CD4-positive, CD25-positive, alpha-beta regulatory T cell (primary cell): Measurements from ENCODE around the gene GRM6. TPM values are rescaled to one million over a fixed set of nuclear protein-coding genes. Genes with fewer than 3 reads are reported as not detected.

Experiments
- ATAC-seq, 2 donors: fragments of 150-1000 bp; cut with Tn5 transposase; one replicate each; pipeline ENCODE4 v1.10.0; 2021; ENCODE audit warnings: low read depth in 2 of 2, moderate number of reproducible peaks in 2 of 2, moderate library complexity in 1 of 2
- DNase-seq, 3 donors: peaks; one replicate each; pipeline versions ENCODE4 v3.0.0 to v3.0.0-alpha.2; 2012 to 2022; ENCODE audit warnings: mixed read lengths in 1 of 3
- H3K27ac ChIP-seq: one replicate; pipeline ENCODE4 v1.7.0; 2013; ENCODE audit warnings: mild to moderate bottlenecking, low read length; ENCODE audit not compliant: insufficient read depth, poor library complexity, severe bottlenecking
- H3K27me3 ChIP-seq: one replicate; pipeline ENCODE4 v1.7.0; 2013; ENCODE audit warnings: low read length; ENCODE audit not compliant: control insufficient read depth, insufficient read depth
- H3K36me3 ChIP-seq: one replicate; pipeline ENCODE4 v1.7.0; 2013; ENCODE audit warnings: mild to moderate bottlenecking, low read length, moderate library complexity; ENCODE audit not compliant: control insufficient read depth, insufficient read depth
- H3K4me1 ChIP-seq: 2 replicates; pipeline ENCODE4 v1.7.0; 2013; ENCODE audit warnings: mild to moderate bottlenecking, low read length; ENCODE audit not compliant: insufficient read depth, control insufficient read depth, poor library complexity, severe bottlenecking
- H3K4me3 ChIP-seq: one replicate; pipeline ENCODE4 v1.7.0; 2013; ENCODE audit warnings: low read depth, mild to moderate bottlenecking, low read length, moderate library complexity
- H3K9me3 ChIP-seq, 2 experiments: 1 replicate in 1 of 2; 2 replicates in 1 of 2; pipeline ENCODE4 v1.7.0; 2013; ENCODE audit warnings: low read length in 2 of 2, mild to moderate bottlenecking in 1 of 2, moderate library complexity in 1 of 2; ENCODE audit not compliant: control insufficient read depth in 2 of 2
- H3K27ac Mint-ChIP-seq, 3 donors: one replicate each; pipeline ENCODE4 v1.8.0; 2020 to 2022; ENCODE audit warnings: mild to moderate bottlenecking in 3 of 3, mixed read lengths in 3 of 3, moderate library complexity in 2 of 3
- H3K27me3 Mint-ChIP-seq: one replicate; pipeline ENCODE4 v1.8.0; 2022; ENCODE audit warnings: mild to moderate bottlenecking, mixed read lengths
- H3K36me3 Mint-ChIP-seq: one replicate; pipeline ENCODE4 v1.8.0; 2020; ENCODE audit warnings: mixed read lengths
- H3K4me1 Mint-ChIP-seq, 4 donors: one replicate each; pipeline ENCODE4 v1.8.0; 2020 to 2022; ENCODE audit warnings: mixed read lengths in 4 of 4, mild to moderate bottlenecking in 1 of 4
- H3K4me3 Mint-ChIP-seq, 4 donors: one replicate each; pipeline ENCODE4 v1.8.0; 2020 to 2022; ENCODE audit warnings: mild to moderate bottlenecking in 4 of 4, mixed read lengths in 4 of 4, moderate library complexity in 3 of 4
- H3K9me3 Mint-ChIP-seq, 7 donors: one replicate each; pipeline ENCODE4 v1.8.0; 2020 to 2022; ENCODE audit warnings: mixed read lengths in 7 of 7, mild to moderate bottlenecking in 3 of 7, moderate library complexity in 2 of 7
- polyA plus RNA-seq, 4 donors: library from polyadenylated mRNA; unstranded; fragments of 300-500 nt; fragmentation: Illumina TruSeq; gene quantifications; one replicate each; pipeline ENCODE4 v1.2.3, GENCODE V29; 2021
- total RNA-seq: library from RNA; stranded (reverse); gene quantifications from one replicate; pipeline ENCODE4 v1.2.3, GENCODE V29; 2022

Gene GRM6
- total and polyA plus RNA-seq, 5 donors from 2014 or later, result not detected

- Histone ChIP-seq H3K36me3 (no peaks in the 10 kb centered on the region), H3K4me1 (no peaks in the 10 kb centered on the region), H3K27me3 (no peaks in the 10 kb centered on the region), H3K4me3 (no peak overlapping the region), H3K9me3 (no peaks in the 10 kb centered on the region), H3K27ac (no peak overlapping the region)
- Mint-ChIP-seq H3K36me3 (no peaks in the 10 kb centered on the region), H3K4me1 (peaks cover 0 to 8% (median 1%) of the 10 kb centered on the region in 4 donors), H3K4me3 (no peak overlapping the region), H3K27me3 (peaks cover 11% of the 10 kb centered on the region), H3K27ac (no peak overlapping the region), H3K9me3 (peaks cover 0 to 11% (median 0%) of the 10 kb centered on the region in 7 donors)
- no peak for ATAC-seq
- no peak for DNase-seq
Measured at GRCh38 chr5:178997191-178997590, 2.1 kb upstream of the GRM6 start.

- H3K4me1 Mint-ChIP-seq, result peaks cover 0 to 8% (median 1%) of the 10 kb centered on the region in 4 donors
- H3K4me3 Mint-ChIP-seq, result no peak overlapping the region
- H3K9me3 Mint-ChIP-seq, result peaks cover 0 to 8% (median 2%) of the 10 kb centered on the region in 7 donors
- Histone ChIP-seq H3K36me3 (no peaks in the 10 kb centered on the region), H3K9me3 (no peaks in the 10 kb centered on the region), H3K27me3 (no peaks in the 10 kb centered on the region), H3K4me3 (no peak overlapping the region), H3K27ac (no peak overlapping the region), H3K4me1 (no peaks in the 10 kb centered on the region)
- no peaks in the 10 kb centered on the region for H3K36me3 Mint-ChIP-seq
- no peak for ATAC-seq
- DNase-seq, result no peak
- H3K27me3 Mint-ChIP-seq, result peaks cover 12% of the 10 kb centered on the region
- H3K27ac Mint-ChIP-seq, result no peak overlapping the region
Measured at GRCh38 chr5:178996156-178996555, 1.0 kb upstream of the GRM6 start.

GRCh38 chr5:178995341-178995690, 196 bp upstream of the GRM6 start:
- no peak overlapping the region for H3K4me3 Mint-ChIP-seq
- no peak overlapping the region for H3K4me3 ChIP-seq
- H3K27ac Mint-ChIP-seq, result no peak overlapping the region
- no peaks in the 10 kb centered on the region for H3K36me3 ChIP-seq
- peaks cover 0 to 8% (median 1%) of the 10 kb centered on the region in 4 donors for H3K4me1 Mint-ChIP-seq
- no peaks in the 10 kb centered on the region for H3K36me3 Mint-ChIP-seq
- H3K27me3 ChIP-seq, result no peaks in the 10 kb centered on the region
- no peaks in the 10 kb centered on the region for H3K9me3 ChIP-seq
- no peaks in the 10 kb centered on the region for H3K4me1 ChIP-seq
- DNase-seq (no peak), ATAC-seq (no peak)
- H3K27me3 Mint-ChIP-seq, result peaks cover 12% of the 10 kb centered on the region
- H3K9me3 Mint-ChIP-seq, result peaks cover 0 to 11% (median 0%) of the 10 kb centered on the region in 7 donors
- no peak overlapping the region for H3K27ac ChIP-seq

- H3K4me1 ChIP-seq, result no peaks in the 10 kb centered on the region
- ATAC-seq (no peak), DNase-seq (no peak)
- no peaks in the 10 kb centered on the region for H3K27me3 ChIP-seq
- Mint-ChIP-seq H3K27me3 (peaks cover 12% of the 10 kb centered on the region), H3K36me3 (no peaks in the 10 kb centered on the region), H3K9me3 (peaks cover 0 to 15% (median 0%) of the 10 kb centered on the region in 7 donors), H3K4me3 (no peak overlapping the region), H3K27ac (no peak overlapping the region), H3K4me1 (peaks cover 0 to 8% (median 1%) of the 10 kb centered on the region in 4 donors)
- H3K9me3 ChIP-seq, result peaks cover 3 to 6% of the 10 kb centered on the region in 2 experiments
- H3K4me3 ChIP-seq, result no peak overlapping the region
- H3K36me3 ChIP-seq, result no peaks in the 10 kb centered on the region
- H3K27ac ChIP-seq, result no peak overlapping the region
Measured at GRCh38 chr5:178993955-178994579, 1.1 kb downstream of the GRM6 start.

- peaks cover 0 to 12% (median 0%) of the 10 kb centered on the region in 7 donors for H3K9me3 Mint-ChIP-seq
- Histone ChIP-seq H3K4me1 (no peaks in the 10 kb centered on the region), H3K9me3 (peaks cover 3 to 6% of the 10 kb centered on the region in 2 experiments), H3K27ac (no peak overlapping the region), H3K27me3 (no peaks in the 10 kb centered on the region), H3K36me3 (no peaks in the 10 kb centered on the region), H3K4me3 (no peak overlapping the region)
- H3K27me3 Mint-ChIP-seq, result peaks cover 12% of the 10 kb centered on the region
- H3K27ac Mint-ChIP-seq, result peak overlapping the region in 1 of 3 donors; percentile 83
- peaks cover 0 to 8% (median 1%) of the 10 kb centered on the region in 4 donors for H3K4me1 Mint-ChIP-seq
- H3K4me3 Mint-ChIP-seq, result no peak overlapping the region
- ATAC-seq, result no peak
- H3K36me3 Mint-ChIP-seq, result no peaks in the 10 kb centered on the region
- DNase-seq, result no peak
Measured at GRCh38 chr5:178993236-178993765, 1.8 kb downstream of the GRM6 start.

- H3K27ac ChIP-seq, result no peak overlapping the region
- no peaks in the 10 kb centered on the region for H3K4me1 ChIP-seq
- H3K9me3 Mint-ChIP-seq, result peaks cover 0 to 14% (median 1%) of the 10 kb centered on the region in 7 donors
- H3K27me3 ChIP-seq, result no peaks in the 10 kb centered on the region
- no peak for DNase-seq
- H3K27me3 Mint-ChIP-seq, result peaks cover 12% of the 10 kb centered on the region
- peaks cover 3 to 7% of the 10 kb centered on the region in 2 experiments for H3K9me3 ChIP-seq
- no peak overlapping the region for H3K27ac Mint-ChIP-seq
- no peaks in the 10 kb centered on the region for H3K36me3 ChIP-seq
- H3K36me3 Mint-ChIP-seq, result no peaks in the 10 kb centered on the region
- H3K4me3 ChIP-seq, result no peak overlapping the region
- peaks cover 0 to 8% (median 1%) of the 10 kb centered on the region in 4 donors for H3K4me1 Mint-ChIP-seq
- H3K4me3 Mint-ChIP-seq, result no peak overlapping the region
- no peak for ATAC-seq
Measured at GRCh38 chr5:178992291-178992895, 2.7 kb downstream of the GRM6 start.

- H3K9me3 Mint-ChIP-seq, result peaks cover 0 to 20% (median 1%) of the 10 kb centered on the region in 7 donors
- ATAC-seq (no peak), DNase-seq (no peak)
- H3K36me3 Mint-ChIP-seq, result no peaks in the 10 kb centered on the region
- no peaks in the 10 kb centered on the region for H3K27me3 ChIP-seq
- no peak overlapping the region for H3K4me3 ChIP-seq
- no peaks in the 10 kb centered on the region for H3K4me1 ChIP-seq
- no peak overlapping the region for H3K27ac Mint-ChIP-seq
- peaks cover 3 to 16% of the 10 kb centered on the region in 2 experiments for H3K9me3 ChIP-seq
- no peak overlapping the region for H3K27ac ChIP-seq
- no peaks in the 10 kb centered on the region for H3K36me3 ChIP-seq
- H3K4me1 Mint-ChIP-seq, result peaks cover 0 to 8% (median 1%) of the 10 kb centered on the region in 4 donors
- no peak overlapping the region for H3K4me3 Mint-ChIP-seq
- peaks cover 12% of the 10 kb centered on the region for H3K27me3 Mint-ChIP-seq
Measured at GRCh38 chr5:178991190-178992145, 3.7 kb downstream of the GRM6 start.
